K562 (cell line): Measurements from ENCODE around the gene PNMA8B. TPM values are rescaled to one million over a fixed set of nuclear protein-coding genes. Genes with fewer than 3 reads are reported as not detected.

Experiments
- ATAC-seq: fragments of 200-7000 bp; cut with Tn5 transposase; 3 replicates; pipeline ENCODE4 v1.9.1; 2020; ENCODE audit warnings: moderate library complexity
- BruUV-seq: library from RNA; stranded (reverse); fragments of 400-500 nt; replicated peaks from 2 replicates; lab custom pipeline; 2021; lab: Mats Ljungman, UMichigan
- CTCF ChIA-PET: fragments of 300-600 bp; formaldehyde crosslinking; extraction: SDS; loops from one replicate; lab custom pipeline; 2021; ENCODE audit warnings: low intra/inter-chr PET ratio; lab: Yijun Ruan, JAX
- POLR2A ChIA-PET: fragments of 300-600, 350-650 bp; sonication (Branson Sonifier 250); formaldehyde crosslinking; extraction: SDS; loops from one replicate; lab custom pipeline; 2021; ENCODE audit warnings: antibody characterized with exemption, inconsistent platforms; lab: Yijun Ruan, JAX
- DNase-seq, 4 experiments: peaks; one replicate each; pipeline versions ENCODE4 v3.0.0 to v3.0.0-alpha.2; 2011 to 2018; ENCODE audit warnings: low spot score in 3 of 4, mixed read lengths in 3 of 4; ENCODE audit errors: extremely low read depth in 1 of 4
- FAIRE-seq: peaks from 2 replicates; lab custom pipeline; 2011; peaks lifted over from hg19 to GRCh38; lab: Jason Lieb, UNC
- H2AFZ ChIP-seq: 2 replicates; pipeline ENCODE4 v1.6.0; 2011; ENCODE audit warnings: low read depth, low read length, control low read depth, inconsistent platforms
- H3K27ac ChIP-seq: fragments of 200-600 bp; 3 replicates; pipeline ENCODE4 v1.8.0; 2011; ENCODE audit warnings: low read depth, mild to moderate bottlenecking, control low read depth, inconsistent platforms, low read length, moderate library complexity, mixed read lengths; ENCODE audit errors: extremely low read depth
- H3K27me3 ChIP-seq, 2 experiments: fragments of 300-600 bp in 1 of 2; 2 replicates in 1 of 2; 3 replicates in 1 of 2; pipeline versions ENCODE4 v1.6.0 to v1.8.0; 2011; ENCODE audit warnings: inconsistent platforms in 2 of 2, low read length in 2 of 2, mild to moderate bottlenecking in 1 of 2, mixed read lengths in 1 of 2, moderate library complexity in 1 of 2; ENCODE audit not compliant: control insufficient read depth in 2 of 2, insufficient read depth in 2 of 2
- H3K36me3 ChIP-seq: fragments of 300-600 bp; 3 replicates; pipeline ENCODE4 v1.8.0; 2011; ENCODE audit warnings: mild to moderate bottlenecking, low read length, inconsistent platforms; ENCODE audit not compliant: control insufficient read depth, insufficient read depth
- H3K4me1 ChIP-seq, 2 experiments: fragments of 200-600 bp in 1 of 2; replicated peaks in 1 of 2; 2 replicates in 1 of 2; 3 replicates in 1 of 2; pipeline versions ENCODE4 v1.5.1 to v1.8.0; 2011; ENCODE audit warnings: inconsistent platforms in 2 of 2, low read length in 2 of 2, mild to moderate bottlenecking in 1 of 2, mixed read lengths in 1 of 2, moderate library complexity in 1 of 2; ENCODE audit not compliant: control insufficient read depth in 2 of 2, insufficient read depth in 2 of 2
- H3K4me2 ChIP-seq: 2 replicates; pipeline ENCODE4 v1.6.1; 2011; ENCODE audit warnings: low read length, control low read depth, inconsistent platforms, mixed read lengths; ENCODE audit not compliant: insufficient read depth
- H3K4me3 ChIP-seq: fragments of 200-600 bp; sonication (generic), shearing (Covaris generic); 2 replicates; pipeline ENCODE4 v1.5.1; 2016; ENCODE audit warnings: control low read depth, inconsistent platforms
- H3K79me2 ChIP-seq: fragments of 200-600 bp; 3 replicates; pipeline ENCODE4 v1.8.0; 2011; ENCODE audit warnings: low read length, inconsistent platforms; ENCODE audit not compliant: control insufficient read depth, insufficient read depth
- H3K9ac ChIP-seq, 2 experiments: 2 replicates each; pipeline versions ENCODE4 v1.6.0 to v1.6.1; 2011; ENCODE audit warnings: low read depth in 2 of 2, low read length in 2 of 2, control low read depth in 1 of 2, inconsistent platforms in 1 of 2, mild to moderate bottlenecking in 1 of 2, mixed read lengths in 1 of 2; ENCODE audit not compliant: insufficient read depth in 1 of 2
- H3K9me1 ChIP-seq: one replicate; pipeline ENCODE4 v1.6.0; 2011; ENCODE audit warnings: inconsistent platforms, mild to moderate bottlenecking, low read length, moderate library complexity; ENCODE audit not compliant: control insufficient read depth, insufficient read depth
- H3K9me3 ChIP-seq: replicated peaks from 2 replicates; pipeline ENCODE4 v1.5.1; 2011; ENCODE audit warnings: low read depth, low read length, inconsistent platforms; ENCODE audit not compliant: control insufficient read depth, insufficient read depth
- H4K20me1 ChIP-seq: replicated peaks from 2 replicates; pipeline ENCODE4 v1.6.1; 2011; ENCODE audit warnings: low read length, inconsistent platforms, mixed read lengths; ENCODE audit not compliant: control insufficient read depth, insufficient read depth
- ASH1L ChIP-seq: fragments of 450-650 bp; IDR thresholded peaks from 2 replicates; pipeline ENCODE4 v1.6.1; 2018; ENCODE audit warnings: borderline replicate concordance, mild to moderate bottlenecking, low read depth; ENCODE audit not compliant: partially characterized antibody
- CHD1 ChIP-seq: fragments of 200-600 bp; sonication (generic); IDR thresholded peaks from one replicate; pipeline ENCODE4 v1.6.1; 2012; ENCODE audit warnings: mild to moderate bottlenecking, moderate library complexity, low read length, inconsistent platforms
- ELF2 ChIP-seq: fragments of 250-450 bp; sonication (Bioruptor Pico); IDR thresholded peaks from 2 replicates; pipeline ENCODE4 v1.5.0; 2021; ENCODE audit warnings: mild to moderate bottlenecking
- FOXJ3 ChIP-seq: sonication (generic); formaldehyde crosslinking; IDR thresholded peaks from 2 replicates; pipeline ENCODE4 v1.4.0; 2020; ENCODE audit warnings: mild to moderate bottlenecking, missing genetic modification reagents
- MCM7 ChIP-seq, 2 experiments: fragments of 450-650 bp; IDR thresholded peaks; 2 replicates each; pipeline ENCODE4 v1.6.1; 2016 to 2018
- MEF2D ChIP-seq: conservative IDR thresholded peaks from 2 replicates; pipeline ENCODE4 v1.6.1; 2016; ENCODE audit warnings: low read depth, missing genetic modification characterization, missing compliant biosample characterization
- MTA3 ChIP-seq: fragments of 450-650 bp; formaldehyde crosslinking; IDR thresholded peaks from 2 replicates; pipeline ENCODE4 v1.6.1; 2017; ENCODE audit warnings: mild to moderate bottlenecking, borderline replicate concordance
- PHF20 ChIP-seq: fragments of 450-650 bp; IDR thresholded peaks from 2 replicates; pipeline ENCODE4 v1.6.1; 2018; ENCODE audit not compliant: partially characterized antibody
- POLR2B ChIP-seq: fragments of 450-650 bp; IDR thresholded peaks from 2 replicates; pipeline ENCODE4 v1.6.1; 2018; ENCODE audit warnings: low read depth; ENCODE audit not compliant: partially characterized antibody
- RB1 ChIP-seq: fragments of 450-650 bp; IDR thresholded peaks from 2 replicates; pipeline ENCODE4 v1.6.1; 2017; ENCODE audit warnings: low read depth, mild to moderate bottlenecking
- ZBTB7A ChIP-seq: IDR thresholded peaks from 2 replicates; pipeline ENCODE4 v1.6.1; 2011; ENCODE audit warnings: low read depth, mild to moderate bottlenecking, low read length, moderate library complexity, borderline replicate concordance; ENCODE audit not compliant: control insufficient read depth
- ZNF217 ChIP-seq: sonication (generic); formaldehyde crosslinking; IDR thresholded peaks from 2 replicates; pipeline ENCODE4 v1.8.0; 2022; ENCODE audit warnings: mild to moderate bottlenecking, missing genetic modification reagents
- ZNF23 ChIP-seq: fragments of 250-450 bp; sonication (Bioruptor Pico); IDR thresholded peaks from 2 replicates; pipeline ENCODE4 v1.4.0; 2020; ENCODE audit warnings: mild to moderate bottlenecking
- ZNF282 ChIP-seq: sonication (generic); formaldehyde crosslinking; IDR thresholded peaks from 2 replicates; pipeline ENCODE4 v1.8.1; 2023; ENCODE audit warnings: missing genetic modification reagents
- ZNF75A ChIP-seq: fragments of 450-650 bp; formaldehyde crosslinking; IDR thresholded peaks from 2 replicates; pipeline ENCODE4 v1.4.0; 2020; ENCODE audit warnings: mild to moderate bottlenecking
- ZNF79 ChIP-seq: fragments of 250-450 bp; sonication (Bioruptor Pico); IDR thresholded peaks from 2 replicates; pipeline ENCODE4 v1.4.0; 2020; ENCODE audit warnings: low read depth, mild to moderate bottlenecking, moderate library complexity
- WGBS: fragments of 100-300 bp; shearing (Covaris generic); methylation state at CpG from one replicate; pipeline ENCODE4 v1.1.6; 2016; ENCODE audit warnings: low coverage, mixed read lengths; ENCODE audit not compliant: insufficient coverage; ENCODE audit errors: missing lambda C conversion rate; 5-methylcytosine and 5-hydroxymethylcytosine counted together
- in situ Hi-C: fragments of 300-500 bp; cut with MboI; formaldehyde crosslinking; loops from 4 replicates; pipeline ENCODE4 v1.15.0; 2018; ENCODE audit warnings: inconsistent platforms, mixed read lengths
- intact Hi-C: fragments of 100-400 bp; cut with micrococcal nuclease; formaldehyde crosslinking; loops from 2 replicates; pipeline ENCODE4 v1.14.2; 2022
- polyA plus RNA-seq, 8 experiments: library from polyadenylated mRNA; depleted of rRNA in 4 of 8; stranded (reverse) in 5 of 8; unstranded in 3 of 8; fragments of >200 nt; fragmentation: Nextera tagmentation in 2 of 8; fragmentation: Illumina TruSeq in 1 of 8; extraction: Ambion mirVana in 2 of 8; extraction: Trizol in 1 of 8; gene quantifications; 2 replicates each; pipeline versions ENCODE4 v1.2.1 to v1.2.3, GENCODE V29; 2011 to 2014; ENCODE audit warnings: inconsistent platforms in 1 of 8, missing spikeins in 1 of 8
- total RNA-seq, 7 experiments: library from RNA; depleted of rRNA in 6 of 7; stranded (reverse); fragments of >200 nt in 6 of 7; fragmentation: Illumina TruSeq in 2 of 7; extraction: Trizol in 2 of 7; gene quantifications; 2 replicates each; pipeline versions ENCODE4 v1.2.1 to v1.2.3, GENCODE V29; 2011 to 2021; ENCODE audit warnings: low replicate concordance in 1 of 7
- TF ChIP-seq, protein P1 (sequence below): fragments of 450-650 bp; IDR thresholded peaks from 2 replicates; pipeline ENCODE4 v1.6.1; 2016; ENCODE audit warnings: antibody characterized with exemption
- TF ChIP-seq, protein P2 (sequence below): IDR thresholded peaks from 2 replicates; pipeline ENCODE4 v1.6.1; 2011; ENCODE audit warnings: borderline replicate concordance, low read depth, mild to moderate bottlenecking, moderate library complexity, low read length; ENCODE audit not compliant: insufficient read depth, poor library complexity, severe bottlenecking

PNMA8B gene
- total and polyA plus RNA-seq, 9 of the 15 experiments (the other 6 are each of a cell fraction or from before 2014, with no cell fraction given) = not detected

DNA sequence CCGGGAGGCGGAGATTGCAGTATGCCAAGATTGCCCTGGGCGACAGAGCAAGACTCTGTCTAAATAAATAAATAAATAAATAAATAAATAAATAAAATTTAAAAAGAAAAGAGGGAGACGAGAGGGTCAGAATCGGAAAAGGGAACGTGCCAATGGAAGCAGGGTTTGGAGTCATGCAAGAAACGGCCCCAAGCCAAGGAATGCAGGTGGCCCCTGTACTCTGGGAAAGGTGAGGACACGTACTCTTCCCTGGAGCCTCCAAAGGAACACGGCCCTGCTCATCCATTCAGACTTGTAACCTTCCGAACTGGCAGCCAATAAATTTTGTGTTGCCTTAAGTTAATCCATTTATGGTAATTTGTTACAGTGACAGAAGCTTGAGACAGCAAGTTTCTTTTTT, 47.1 kb downstream of the PNMA8B start:
- no peak for ATAC-seq
- TF ChIP-seq MEF2D (tag) = no peak
- TF ChIP-seq POLR2B = no peak
- TF ChIP-seq MCM7 (IDR thresholded peaks at IDR 0.05) = no peak
- no peak for TF ChIP-seq FOXJ3 (CRISPR knock-in tag)
- TF ChIP-seq ZNF282 (CRISPR knock-in tag) = no peak
- no peak for TF ChIP-seq ZNF217 (CRISPR knock-in tag)
- no peak for TF ChIP-seq ELF2 (CRISPR knock-in tag)
- TF ChIP-seq, protein P1, sequence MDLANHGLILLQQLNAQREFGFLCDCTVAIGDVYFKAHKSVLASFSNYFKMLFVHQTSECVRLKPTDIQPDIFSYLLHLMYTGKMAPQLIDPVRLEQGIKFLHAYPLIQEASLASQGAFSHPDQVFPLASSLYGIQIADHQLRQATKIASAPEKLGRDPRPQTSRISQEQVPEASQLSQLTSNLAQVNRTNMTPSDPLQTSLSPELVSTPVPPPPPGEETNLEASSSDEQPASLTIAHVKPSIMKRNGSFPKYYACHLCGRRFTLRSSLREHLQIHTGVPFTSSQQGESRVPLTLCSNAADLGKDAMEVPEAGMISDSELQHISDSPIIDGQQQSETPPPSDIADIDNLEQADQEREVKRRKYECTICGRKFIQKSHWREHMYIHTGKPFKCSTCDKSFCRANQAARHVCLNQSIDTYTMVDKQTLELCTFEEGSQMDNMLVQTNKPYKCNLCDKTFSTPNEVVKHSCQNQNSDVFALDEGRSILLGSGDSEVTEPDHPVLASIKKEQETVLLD = no peak
- TF ChIP-seq ASH1L = no peak
- no peak for TF ChIP-seq ZNF79
- no peak for TF ChIP-seq ZBTB7A
- TF ChIP-seq ZNF23 (CRISPR knock-in tag) = no peak
- TF ChIP-seq, protein P2, sequence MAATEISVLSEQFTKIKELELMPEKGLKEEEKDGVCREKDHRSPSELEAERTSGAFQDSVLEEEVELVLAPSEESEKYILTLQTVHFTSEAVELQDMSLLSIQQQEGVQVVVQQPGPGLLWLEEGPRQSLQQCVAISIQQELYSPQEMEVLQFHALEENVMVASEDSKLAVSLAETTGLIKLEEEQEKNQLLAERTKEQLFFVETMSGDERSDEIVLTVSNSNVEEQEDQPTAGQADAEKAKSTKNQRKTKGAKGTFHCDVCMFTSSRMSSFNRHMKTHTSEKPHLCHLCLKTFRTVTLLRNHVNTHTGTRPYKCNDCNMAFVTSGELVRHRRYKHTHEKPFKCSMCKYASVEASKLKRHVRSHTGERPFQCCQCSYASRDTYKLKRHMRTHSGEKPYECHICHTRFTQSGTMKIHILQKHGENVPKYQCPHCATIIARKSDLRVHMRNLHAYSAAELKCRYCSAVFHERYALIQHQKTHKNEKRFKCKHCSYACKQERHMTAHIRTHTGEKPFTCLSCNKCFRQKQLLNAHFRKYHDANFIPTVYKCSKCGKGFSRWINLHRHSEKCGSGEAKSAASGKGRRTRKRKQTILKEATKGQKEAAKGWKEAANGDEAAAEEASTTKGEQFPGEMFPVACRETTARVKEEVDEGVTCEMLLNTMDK = no peak
- no peak for TF ChIP-seq RB1
- TF ChIP-seq PHF20 = no peak
- TF ChIP-seq MTA3 = no peak
- no peak for TF ChIP-seq CHD1
- no peak for TF ChIP-seq ZNF75A (CRISPR knock-in tag)

More for the DNA sequence above, 47.1 kb downstream of the PNMA8B start:
- FAIRE-seq = no peak
- DNase-seq = no peak
- CTCF ChIA-PET = interaction anchor here (0.5 kb wide), 1 partner anchor 23 kb away, joined by 6 read pairs; no protein-coding TSS in a partner anchor
- H3K4me1 ChIP-seq = no peaks in the 10 kb centered on the region
- H3K27me3 ChIP-seq = peaks cover 18 to 32% of the 10 kb centered on the region in 2 experiments
- no peak overlapping the region for H3K9ac ChIP-seq
- POLR2A ChIA-PET = interaction anchor here (0.6 to 0.7 kb wide), 4 partner anchors 13 to 517 kb away, joined by 3 read pairs; no protein-coding TSS in a partner anchor
- in situ Hi-C loops (no loop called here), intact Hi-C loops (no loop called here)
- H3K9me1 ChIP-seq = no peaks in the 10 kb centered on the region
- H4K20me1 ChIP-seq = no peaks in the 10 kb centered on the region
- no peak overlapping the region for H2AFZ ChIP-seq
- peaks cover 2% of the 10 kb centered on the region for H3K9me3 ChIP-seq
- no peaks in the 10 kb centered on the region for H3K79me2 ChIP-seq
- no peak overlapping the region for H3K4me3 ChIP-seq
- WGBS = 6% methylated on average over 10 of the region's 10 CpGs
- H3K27ac ChIP-seq = no peak overlapping the region
- H3K36me3 ChIP-seq = no peaks in the 10 kb centered on the region
- BruUV-seq = no TSS peak
- no peak overlapping the region for H3K4me2 ChIP-seq
